Neural crest cell (in vitro differentiated cells): ENCODE results near the gene TMEM128. TPM values are rescaled to one million over a fixed set of nuclear protein-coding genes. Genes with fewer than 3 reads are reported as not detected.
"Not testable (repeated sequence)": the region's sequence is repeated elsewhere in the genome, so short reads cannot be mapped to it uniquely, and the experiment has no call there.

Experiments used
- DNase-seq: peaks from one replicate; pipeline ENCODE4 v3.0.0; 2021; ENCODE audit warnings: low read depth, mixed read lengths, low spot score
- H3K27ac Mint-ChIP-seq: one replicate; pipeline ENCODE4 v1.8.0; 2021; ENCODE audit warnings: mild to moderate bottlenecking, mixed read lengths; ENCODE audit not compliant: unreplicated experiment
- H3K27me3 Mint-ChIP-seq: 2 replicates; pipeline ENCODE4 v1.8.0; 2021; ENCODE audit warnings: low read depth, mild to moderate bottlenecking, mixed read lengths
- H3K36me3 Mint-ChIP-seq: 2 replicates; pipeline ENCODE4 v1.8.0; 2021; ENCODE audit warnings: low read depth, mild to moderate bottlenecking, mixed read lengths
- H3K4me1 Mint-ChIP-seq: 2 replicates; pipeline ENCODE4 v1.8.0; 2021; ENCODE audit warnings: mixed read lengths
- H3K4me3 Mint-ChIP-seq: one replicate; pipeline ENCODE4 v1.8.0; 2021; ENCODE audit warnings: mild to moderate bottlenecking, mixed read lengths
- H3K9me3 Mint-ChIP-seq: 2 replicates; pipeline ENCODE4 v1.8.0; 2021; ENCODE audit warnings: mixed read lengths
- CTCF ChIP-seq: fragments of 200-600 bp; sonication (generic); conservative IDR thresholded peaks from 2 replicates; pipeline ENCODE4 v1.5.0; 2021; ENCODE audit warnings: antibody characterized with exemption, mild to moderate bottlenecking
- total RNA-seq: library from RNA; stranded (reverse); gene quantifications from 2 replicates; pipeline ENCODE4 v1.2.1, GENCODE V29; 2021

The TMEM128 gene
- total RNA-seq, 1 donor from 2014 or later: 26.7 TPM

- no peak overlapping the region for H3K27ac Mint-ChIP-seq
- peak overlapping the region; percentile 73 for H3K4me3 Mint-ChIP-seq
These were observed 2.9 kb downstream of the TMEM128 start for GRCh38 chr4:4245172-4245571.

GRCh38 chr4:4239551-4239950 lies 8.5 kb downstream of the TMEM128 start:
- H3K27me3 Mint-ChIP-seq, H3K9me3 Mint-ChIP-seq, DNase-seq, H3K4me1 Mint-ChIP-seq, H3K4me3 Mint-ChIP-seq, H3K27ac Mint-ChIP-seq: not testable (repeated sequence)
- peaks cover 16% of the 10 kb centered on the region for H3K36me3 Mint-ChIP-seq

More at GRCh38 chr4:4245172-4245571, 2.9 kb downstream of the TMEM128 start:
- Mint-ChIP-seq H3K9me3 (no peaks in the 10 kb centered on the region), H3K36me3 (peaks cover 12% of the 10 kb centered on the region), H3K4me1 (peaks cover 32% of the 10 kb centered on the region), H3K27me3 (no peaks in the 10 kb centered on the region)
- TF ChIP-seq CTCF: no peak
- no peak for DNase-seq

- no peaks in the 10 kb centered on the region for H3K4me1 Mint-ChIP-seq
- H3K27me3 Mint-ChIP-seq: peaks cover 12% of the 10 kb centered on the region
- peaks cover 11% of the 10 kb centered on the region for H3K36me3 Mint-ChIP-seq
- no peak overlapping the region for H3K27ac Mint-ChIP-seq
- no peak overlapping the region for H3K4me3 Mint-ChIP-seq
- H3K9me3 Mint-ChIP-seq: peaks cover 9% of the 10 kb centered on the region
- no peak for DNase-seq
- no peak for TF ChIP-seq CTCF
These were observed 14.4 kb downstream of the TMEM128 start for GRCh38 chr4:4233610-4234009.

GRCh38 chr4:4228356-4228668 lies 19.7 kb downstream of the TMEM128 start:
- no peak for TF ChIP-seq CTCF

GRCh38 chr4:4227510-4228355 lies 20.3 kb downstream of the TMEM128 start:
- H3K27ac Mint-ChIP-seq: no peak overlapping the region
- H3K4me1 Mint-ChIP-seq: peaks cover 13% of the 10 kb centered on the region
- H3K4me3 Mint-ChIP-seq: peak overlapping the region; percentile 23
- no peak for DNase-seq
- no peak for TF ChIP-seq CTCF
- peaks cover under 1% of the 10 kb centered on the region for H3K36me3 Mint-ChIP-seq
- peaks cover 7% of the 10 kb centered on the region for H3K9me3 Mint-ChIP-seq
- H3K27me3 Mint-ChIP-seq: peaks cover 61% of the 10 kb centered on the region

More at GRCh38 chr4:4228356-4228668, 19.7 kb downstream of the TMEM128 start:
- peaks cover 13% of the 10 kb centered on the region for H3K4me1 Mint-ChIP-seq
- H3K27ac Mint-ChIP-seq: no peak overlapping the region
- H3K9me3 Mint-ChIP-seq: peaks cover 9% of the 10 kb centered on the region
- DNase-seq: no peak
- peaks cover 55% of the 10 kb centered on the region for H3K27me3 Mint-ChIP-seq
- peak overlapping the region; percentile 23 for H3K4me3 Mint-ChIP-seq
- H3K36me3 Mint-ChIP-seq: peaks cover 2% of the 10 kb centered on the region
